ENCODE data around the gene MAGI2. TPM values are rescaled to one million over a fixed set of nuclear protein-coding genes. Genes with fewer than 3 reads are reported as not detected.
"Not testable (repeated sequence)": the region's sequence is repeated elsewhere in the genome, so short reads cannot be mapped to it uniquely, and the experiment has no call there.

MAGI2 gene
- total and polyA plus RNA-seq, 2 experiments from 2014 or later: 10.4 to 26.4 TPM

- H3K27ac Mint-ChIP-seq: no peak overlapping the region
- H3K36me3 ChIP-seq (ENCODE audit: insufficient read depth): no peaks in the 10 kb centered on the region
- H3K27me3 Mint-ChIP-seq (ENCODE audit: insufficient read depth, low read depth, poor library complexity): peaks cover 55% of the 10 kb centered on the region
- no peaks in the 10 kb centered on the region for H3K79me2 ChIP-seq (replicated peaks; ENCODE audit: insufficient read depth)
- peaks cover 77% of the 10 kb centered on the region for H3K27me3 ChIP-seq (ENCODE audit: insufficient read depth)
- no peaks in the 10 kb centered on the region for H3F3A ChIP-seq (replicated peaks; ENCODE audit: low read depth)
- H3K27ac ChIP-seq (ENCODE audit: low read depth): no peak overlapping the region
- H3K4me2 ChIP-seq: peak overlapping the region; percentile 86
- no peaks in the 10 kb centered on the region for H3K36me3 Mint-ChIP-seq (ENCODE audit: low read depth)
- H4K20me1 ChIP-seq (replicated peaks; ENCODE audit: insufficient read depth): 0 out of 2 replicates have a peak, but pooled peaks cover 3% of the 10 kb centered on the region
- H3K9me2 ChIP-seq (ENCODE audit: insufficient read depth): no peaks in the 10 kb centered on the region
- H2AFZ ChIP-seq: peak overlapping the region; percentile 82
- peak overlapping the region; percentile 93 for H3K4me3 Mint-ChIP-seq
- H3K4me1 Mint-ChIP-seq: peaks cover 7% of the 10 kb centered on the region
- H3K4me3 ChIP-seq: peak overlapping the region; percentile 79
- no peaks in the 10 kb centered on the region; the same call in 2 of the 3 replicates for H3K9me3 Mint-ChIP-seq
- H3K4me1 ChIP-seq (ENCODE audit: insufficient read depth): peaks cover 7% of the 10 kb centered on the region; the same call in 1 of the 2 replicates
- DNase-seq (ENCODE audit: low spot score) (peak; percentile 85), ATAC-seq (peak; percentile 68)
- TF ChIP-seq EZH2phosphoT487 (IDR thresholded peaks at IDR 0.05; ENCODE audit: unreplicated experiment) (no peak), CREB1 (CRISPR knock-in tag; IDR thresholded peaks at IDR 0.05; ENCODE audit: low read depth) (peak; percentile 26; the same call in 1 of the 2 replicates), JUNB (IDR thresholded peaks at IDR 0.05; ENCODE audit: unreplicated experiment) (no peak), POLR2AphosphoS5 (IDR thresholded peaks at IDR 0.05; ENCODE audit: low read depth) (peak; percentile 33; the same call in 1 of the 2 replicates)
Measured at GRCh38 chr7:79452032-79452494, 1.4 kb downstream of the MAGI2 start.

GRCh38 chr7:79451580-79451979 lies 1.9 kb downstream of the MAGI2 start:
- no peaks in the 10 kb centered on the region for H3F3A ChIP-seq (replicated peaks; ENCODE audit: low read depth)
- H3K36me3 ChIP-seq (ENCODE audit: insufficient read depth): no peaks in the 10 kb centered on the region
- Mint-ChIP-seq H3K27me3 (ENCODE audit: insufficient read depth, low read depth, poor library complexity) (peaks cover 55% of the 10 kb centered on the region), H3K36me3 (ENCODE audit: low read depth) (no peaks in the 10 kb centered on the region), H3K9me3 (no peaks in the 10 kb centered on the region; the same call in 2 of the 3 replicates), H3K4me1 (peaks cover 7% of the 10 kb centered on the region), H3K4me3 (peak overlapping the region; percentile 93), H3K27ac (no peak overlapping the region)
- peaks cover 7% of the 10 kb centered on the region; the same call in 1 of the 2 replicates for H3K4me1 ChIP-seq (ENCODE audit: insufficient read depth)
- H3K79me2 ChIP-seq (replicated peaks; ENCODE audit: insufficient read depth): no peaks in the 10 kb centered on the region
- H3K4me2 ChIP-seq: peak overlapping the region; percentile 86
- TF ChIP-seq CREB1 (CRISPR knock-in tag; IDR thresholded peaks at IDR 0.05; ENCODE audit: low read depth): no peak
- H3K27me3 ChIP-seq (ENCODE audit: insufficient read depth): peaks cover 73% of the 10 kb centered on the region
- peak overlapping the region; percentile 82 for H2AFZ ChIP-seq
- peak overlapping the region; percentile 79 for H3K4me3 ChIP-seq
- 0 out of 2 replicates have a peak, but pooled peaks cover 3% of the 10 kb centered on the region for H4K20me1 ChIP-seq (replicated peaks; ENCODE audit: insufficient read depth)
- DNase-seq (ENCODE audit: low spot score) (no peak), ATAC-seq (no peak)
- no peaks in the 10 kb centered on the region for H3K9me2 ChIP-seq (ENCODE audit: insufficient read depth)
- H3K27ac ChIP-seq (ENCODE audit: low read depth): no peak overlapping the region

GRCh38 chr7:79442766-79443165 lies 10.7 kb downstream of the MAGI2 start:
- not testable (repeated sequence) for H3K4me2 ChIP-seq; ATAC-seq; H3K4me3 Mint-ChIP-seq; H3K27ac ChIP-seq (ENCODE audit: low read depth); DNase-seq (ENCODE audit: low spot score); H4K20me1 ChIP-seq (replicated peaks; ENCODE audit: insufficient read depth); H3K27me3 ChIP-seq (ENCODE audit: insufficient read depth); H3K27ac Mint-ChIP-seq; H3F3A ChIP-seq (replicated peaks; ENCODE audit: low read depth); H3K4me1 Mint-ChIP-seq; H3K27me3 Mint-ChIP-seq (ENCODE audit: insufficient read depth, low read depth, poor library complexity); H2AFZ ChIP-seq; H3K9me2 ChIP-seq (ENCODE audit: insufficient read depth); H3K4me3 ChIP-seq; H3K36me3 ChIP-seq (ENCODE audit: insufficient read depth); H3K4me1 ChIP-seq (ENCODE audit: insufficient read depth); H3K36me3 Mint-ChIP-seq (ENCODE audit: low read depth); H3K9me3 Mint-ChIP-seq; H3K79me2 ChIP-seq (replicated peaks; ENCODE audit: insufficient read depth)

GRCh38 chr7:79436378-79436777 lies 17.1 kb downstream of the MAGI2 start:
- no peaks in the 10 kb centered on the region for H4K20me1 ChIP-seq (replicated peaks; ENCODE audit: insufficient read depth)
- DNase-seq (ENCODE audit: low spot score): no peak
- H3K27ac ChIP-seq (ENCODE audit: low read depth): no peak overlapping the region
- no peak overlapping the region for H3K27ac Mint-ChIP-seq
- H2AFZ ChIP-seq: no peak overlapping the region
- no peaks in the 10 kb centered on the region for H3K9me2 ChIP-seq (ENCODE audit: insufficient read depth)
- H3K27me3 ChIP-seq (ENCODE audit: insufficient read depth): no peaks in the 10 kb centered on the region
- no peak overlapping the region for H3K4me3 Mint-ChIP-seq
- H3K79me2 ChIP-seq (replicated peaks; ENCODE audit: insufficient read depth): no peaks in the 10 kb centered on the region
- H3K36me3 Mint-ChIP-seq (ENCODE audit: low read depth): no peaks in the 10 kb centered on the region
- no peak for ATAC-seq
- no peak overlapping the region for H3K4me2 ChIP-seq
- no peaks in the 10 kb centered on the region for H3K4me1 ChIP-seq (ENCODE audit: insufficient read depth)
- no peaks in the 10 kb centered on the region for H3F3A ChIP-seq (replicated peaks; ENCODE audit: low read depth)
- no peaks in the 10 kb centered on the region for H3K4me1 Mint-ChIP-seq
- no peaks in the 10 kb centered on the region for H3K36me3 ChIP-seq (ENCODE audit: insufficient read depth)
- H3K9me3 Mint-ChIP-seq: no peaks in the 10 kb centered on the region
- no peaks in the 10 kb centered on the region for H3K27me3 Mint-ChIP-seq (ENCODE audit: insufficient read depth, low read depth, poor library complexity)
- H3K4me3 ChIP-seq: no peak overlapping the region
- TF ChIP-seq EZH2phosphoT487 (IDR thresholded peaks at IDR 0.05; ENCODE audit: unreplicated experiment): no peak
- TF ChIP-seq ZNF331 (CRISPR knock-in tag; IDR thresholded peaks at IDR 0.05; ENCODE audit: low read depth): no peak
- TF ChIP-seq STAT1 (IDR thresholded peaks at IDR 0.05; ENCODE audit: unreplicated experiment): no peak
